Effector CD8-positive, alpha-beta T cell (primary cell): ENCODE data around the gene EIF3D.
A peak's percentile ranks its signal among the peaks of the same experiment; 100 is the strongest.

Experiments
- DNase-seq: peaks from one replicate; lab custom pipeline; 2025; lab: John Stamatoyannopoulos, UW
- total RNA-seq, 4 experiments: gene quantifications; one replicate each; lab custom pipeline; 2026; lab: John Stamatoyannopoulos, UW

EIF3D gene, protein sequence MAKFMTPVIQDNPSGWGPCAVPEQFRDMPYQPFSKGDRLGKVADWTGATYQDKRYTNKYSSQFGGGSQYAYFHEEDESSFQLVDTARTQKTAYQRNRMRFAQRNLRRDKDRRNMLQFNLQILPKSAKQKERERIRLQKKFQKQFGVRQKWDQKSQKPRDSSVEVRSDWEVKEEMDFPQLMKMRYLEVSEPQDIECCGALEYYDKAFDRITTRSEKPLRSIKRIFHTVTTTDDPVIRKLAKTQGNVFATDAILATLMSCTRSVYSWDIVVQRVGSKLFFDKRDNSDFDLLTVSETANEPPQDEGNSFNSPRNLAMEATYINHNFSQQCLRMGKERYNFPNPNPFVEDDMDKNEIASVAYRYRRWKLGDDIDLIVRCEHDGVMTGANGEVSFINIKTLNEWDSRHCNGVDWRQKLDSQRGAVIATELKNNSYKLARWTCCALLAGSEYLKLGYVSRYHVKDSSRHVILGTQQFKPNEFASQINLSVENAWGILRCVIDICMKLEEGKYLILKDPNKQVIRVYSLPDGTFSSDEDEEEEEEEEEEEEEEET
- 231 to 346 (median 284) reads per million in 4 experiments for total RNA-seq

DNA sequence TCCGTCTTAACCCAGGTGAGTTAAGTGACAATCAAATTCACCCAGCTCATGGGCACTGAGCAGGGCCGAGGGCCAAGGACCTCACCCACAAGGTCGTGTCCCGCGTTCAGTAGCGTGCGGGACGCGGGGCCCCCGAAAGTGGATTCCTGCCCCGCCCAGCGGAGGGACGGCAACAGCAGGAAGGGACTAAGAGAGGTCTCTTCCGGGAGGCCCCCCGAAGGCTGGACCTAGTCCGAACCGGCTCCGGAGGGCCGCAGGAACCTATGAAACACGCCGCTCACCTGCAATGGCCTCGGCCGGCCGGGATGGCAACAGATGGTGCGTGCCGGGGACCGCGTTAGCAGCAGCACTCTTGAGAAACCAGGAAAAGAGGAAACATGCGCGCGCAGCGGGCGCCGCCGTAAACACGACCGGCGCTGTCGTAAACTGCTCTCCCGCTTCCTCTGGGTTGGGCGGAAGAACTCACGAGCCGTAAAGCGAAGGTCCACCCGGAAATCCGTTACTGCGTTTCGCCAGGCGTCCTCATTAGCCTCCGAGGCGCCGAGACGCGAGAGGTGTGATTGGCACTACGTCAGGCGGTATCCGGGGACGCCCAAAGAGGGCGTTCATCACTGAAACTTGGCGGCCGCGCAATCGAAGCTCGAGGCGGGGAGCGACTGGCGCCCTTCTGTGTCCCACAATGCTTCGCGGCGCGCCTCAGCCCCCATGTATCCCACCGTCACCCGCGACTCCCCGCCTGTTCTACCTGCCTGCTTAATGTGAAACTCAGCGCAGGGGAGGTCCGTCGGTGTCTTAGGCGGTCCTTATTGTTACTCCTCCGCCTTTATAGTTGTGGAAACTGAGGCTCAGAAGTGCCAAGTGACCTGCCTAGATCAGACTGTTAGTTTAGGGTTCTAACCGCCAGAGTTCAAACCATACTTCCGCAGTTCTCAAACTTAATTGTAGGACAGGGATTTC, at the start of gene EIF3D:
Gene EIF3D, minus strand, starts transcription at position 372 of the 957 bp plus-strand sequence. CDS start 3,045 bp downstream, outside the sequence.
- DNase-seq, result peak; percentile 98

DNA sequence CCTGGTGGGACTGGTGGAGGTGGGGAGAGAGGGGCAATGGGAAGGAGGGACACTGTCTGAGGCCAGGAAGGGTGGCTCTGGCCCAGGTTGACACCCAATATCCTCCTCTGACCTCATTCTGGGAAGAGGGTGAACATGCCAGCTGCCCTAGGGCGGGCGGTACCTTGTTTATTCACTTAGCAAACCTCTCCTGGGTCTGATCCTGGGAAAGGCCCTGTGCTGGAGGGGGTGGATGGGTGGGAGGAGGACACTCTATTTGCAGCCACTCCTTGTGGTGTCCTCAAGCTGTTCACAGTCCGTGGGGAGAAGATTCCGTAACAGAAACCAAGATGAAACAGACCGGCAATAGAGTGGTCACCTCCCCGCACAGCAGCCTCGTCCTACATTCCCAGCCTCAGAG, 49.7 kb upstream of the EIF3D start:
- DNase-seq, result no peak

DNA sequence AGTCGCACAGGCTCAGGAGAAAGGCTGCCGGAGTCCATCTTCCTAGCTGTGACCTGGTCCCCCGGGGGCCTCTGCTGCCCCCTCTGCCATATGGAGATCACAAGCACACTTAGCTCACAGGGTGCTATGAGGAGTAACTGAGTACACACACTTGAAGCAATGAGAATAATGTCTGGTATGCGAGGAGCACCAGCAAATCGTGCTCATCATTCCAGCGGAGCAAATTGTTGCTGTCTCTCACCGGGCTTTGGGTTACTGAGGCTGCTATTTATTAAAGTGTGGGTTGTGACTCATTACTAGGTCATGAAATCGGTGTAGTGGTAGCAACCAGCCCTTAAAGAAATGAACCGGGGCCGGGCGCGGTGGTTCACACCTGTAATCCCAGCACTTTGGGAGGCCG, 48.1 kb upstream of the EIF3D start:
- no peak for DNase-seq

DNA sequence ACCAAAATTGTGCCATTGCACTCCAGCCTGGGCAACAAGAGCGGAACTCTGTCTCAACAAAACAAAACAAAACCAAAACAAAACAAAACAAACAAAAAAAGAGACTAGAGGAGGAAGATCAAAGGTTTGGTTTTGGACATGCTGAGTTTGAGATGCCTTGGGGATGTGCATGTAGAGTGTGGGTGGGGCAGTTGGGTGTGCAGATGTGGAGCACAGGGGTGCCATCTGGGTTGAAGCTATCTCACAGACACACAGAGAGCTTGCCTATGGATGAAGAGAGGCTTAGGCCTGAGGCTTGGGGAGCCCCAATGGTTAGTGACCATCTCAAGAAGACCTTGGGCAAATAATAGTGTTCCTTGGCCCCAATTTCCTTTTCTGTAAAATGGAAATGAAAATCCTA, 45.8 kb upstream of the EIF3D start:
- no peak for DNase-seq

DNA sequence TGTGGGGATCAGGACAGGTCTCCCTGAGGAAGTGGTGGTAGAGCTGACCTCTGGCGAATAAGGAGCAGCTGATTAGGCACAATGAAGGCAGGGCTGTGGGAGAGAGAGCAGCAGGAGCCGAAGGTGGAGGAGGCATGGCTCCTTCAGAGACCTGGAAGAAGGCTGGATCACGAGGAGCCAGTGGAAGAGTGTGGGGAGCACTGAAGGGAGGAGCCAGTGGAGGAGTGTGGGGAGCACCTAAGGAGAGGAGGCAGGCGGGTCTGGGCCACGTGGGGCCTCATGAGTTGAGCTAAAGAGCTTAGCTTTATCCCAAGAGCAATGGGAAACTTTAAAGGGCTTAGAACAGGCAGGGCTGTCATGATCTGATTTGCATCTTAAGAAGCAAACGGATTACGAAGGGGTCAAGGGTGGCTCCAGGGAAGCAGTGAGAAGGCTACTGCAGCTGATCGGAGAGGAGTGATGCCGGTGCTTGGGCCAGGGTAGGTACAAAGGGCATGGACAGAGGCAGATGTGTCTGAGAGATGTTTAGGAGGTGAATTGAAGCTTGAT, 44.9 kb upstream of the EIF3D start:
- DNase-seq, result no peak

DNA sequence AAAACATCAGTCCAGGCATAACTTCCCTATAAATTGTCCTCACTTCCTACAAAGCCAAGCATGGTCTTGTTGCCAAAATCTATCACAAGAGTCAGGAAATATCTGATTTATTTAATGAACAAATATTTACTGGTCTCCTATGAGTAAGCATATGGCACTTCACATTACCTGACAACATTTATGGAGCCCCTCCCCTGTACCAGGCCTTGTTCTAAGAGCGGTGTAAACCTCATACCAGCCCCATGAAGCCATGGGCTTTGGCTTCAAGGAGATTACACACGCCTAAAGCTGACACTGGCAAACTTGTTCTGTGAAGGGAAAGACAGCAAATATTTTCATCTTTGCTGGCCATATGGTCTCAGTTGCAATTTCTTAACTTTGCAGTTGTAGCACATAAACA, 43.0 kb upstream of the EIF3D start:
- no peak for DNase-seq

DNA sequence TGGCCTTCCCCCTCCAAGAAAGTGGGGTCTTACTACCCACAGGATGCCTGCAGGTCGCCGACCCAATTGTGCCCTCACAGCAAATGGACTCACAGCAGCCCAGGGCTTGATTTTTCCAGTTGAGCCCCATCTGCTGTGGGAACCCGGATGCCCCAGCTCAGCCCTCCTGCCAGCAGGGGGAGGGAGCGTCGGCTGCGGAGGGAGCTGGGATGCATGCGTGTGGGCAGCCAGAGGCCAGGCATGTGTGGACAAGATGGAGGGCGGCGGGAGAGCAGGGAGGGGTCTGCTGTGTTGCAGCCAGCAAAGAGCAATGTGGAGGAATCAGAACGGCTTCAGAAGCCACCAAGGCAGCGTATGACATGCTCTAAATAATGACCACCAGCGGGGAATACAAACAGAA, 41.0 kb upstream of the EIF3D start:
- DNase-seq, result no peak

DNA sequence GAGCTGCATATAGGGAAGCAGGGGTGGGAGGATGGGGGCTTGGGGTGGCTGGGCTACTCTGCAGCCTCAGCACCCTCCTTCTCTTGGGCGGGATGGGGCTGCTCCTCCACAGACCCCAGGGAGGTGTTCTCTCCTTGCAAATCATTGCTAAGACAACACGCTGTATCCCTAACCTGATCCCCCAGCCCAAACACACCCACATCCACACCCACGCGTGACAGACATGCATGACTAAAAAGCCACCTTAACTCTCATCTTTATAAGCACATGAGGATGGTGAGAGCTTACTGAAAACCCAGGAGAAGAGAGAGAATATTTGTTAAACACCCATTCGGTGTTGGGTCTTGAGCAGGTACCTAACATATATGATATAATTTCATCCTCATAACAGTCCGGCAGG, 39.9 kb upstream of the EIF3D start:
- DNase-seq, result no peak

DNA sequence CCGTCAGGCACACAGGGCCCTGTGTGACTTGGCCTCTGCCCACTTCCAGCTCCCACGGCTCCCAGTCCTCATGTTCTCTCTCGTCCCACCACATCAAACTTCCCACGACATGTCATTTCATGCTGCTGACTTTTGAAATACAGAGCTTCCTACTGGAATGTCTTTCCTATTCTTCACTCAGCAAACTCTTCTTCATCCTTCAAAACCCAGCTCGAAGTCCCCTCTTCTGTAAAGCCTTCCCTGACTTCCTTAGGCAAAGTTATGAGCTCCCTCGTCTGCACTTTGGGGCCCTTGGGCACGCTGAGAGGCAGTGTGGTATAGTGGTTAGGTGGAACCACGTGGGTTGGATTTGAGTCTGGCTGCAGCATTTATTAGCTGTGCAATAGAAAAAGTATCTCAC, 37.8 kb upstream of the EIF3D start:
- no peak for DNase-seq

DNA sequence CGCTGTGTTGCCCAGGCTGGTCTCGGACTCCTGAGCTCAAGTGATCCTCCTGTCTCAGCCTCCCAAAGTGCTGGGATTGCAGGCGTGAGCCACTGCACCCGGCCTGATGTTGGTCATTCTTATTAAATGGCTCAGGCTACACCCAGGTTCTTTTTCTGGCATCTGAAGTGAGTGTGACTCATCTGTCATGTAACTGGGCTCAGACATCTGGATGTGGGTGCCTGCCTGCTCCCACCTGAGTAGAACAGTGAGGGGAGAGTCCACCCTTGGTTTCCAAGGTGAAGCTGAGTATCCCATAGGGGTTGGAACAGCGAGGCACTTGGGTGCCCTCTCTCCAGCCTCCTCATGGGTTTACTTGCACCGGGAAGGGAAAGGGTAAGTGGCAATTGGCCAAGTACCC, 36.7 kb upstream of the EIF3D start:
- no peak for DNase-seq

DNA sequence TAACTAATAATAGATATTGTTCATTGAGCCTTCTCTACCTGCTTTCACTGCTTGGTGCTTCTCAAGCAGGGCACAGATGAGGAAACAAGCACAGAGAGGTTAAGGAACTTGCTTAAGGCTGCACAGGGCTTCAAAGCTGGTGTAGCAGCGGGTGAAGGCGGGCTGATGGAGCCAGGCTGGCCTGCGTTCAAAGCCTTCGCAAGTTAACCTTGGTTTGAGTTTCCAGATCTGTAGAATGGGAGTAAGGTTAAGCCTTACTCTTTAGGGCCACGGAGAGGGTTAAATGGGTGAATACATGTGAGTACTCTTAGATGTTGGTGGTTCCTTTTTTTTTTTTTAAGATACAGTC, 36.2 kb upstream of the EIF3D start:
- DNase-seq, result no peak

DNA sequence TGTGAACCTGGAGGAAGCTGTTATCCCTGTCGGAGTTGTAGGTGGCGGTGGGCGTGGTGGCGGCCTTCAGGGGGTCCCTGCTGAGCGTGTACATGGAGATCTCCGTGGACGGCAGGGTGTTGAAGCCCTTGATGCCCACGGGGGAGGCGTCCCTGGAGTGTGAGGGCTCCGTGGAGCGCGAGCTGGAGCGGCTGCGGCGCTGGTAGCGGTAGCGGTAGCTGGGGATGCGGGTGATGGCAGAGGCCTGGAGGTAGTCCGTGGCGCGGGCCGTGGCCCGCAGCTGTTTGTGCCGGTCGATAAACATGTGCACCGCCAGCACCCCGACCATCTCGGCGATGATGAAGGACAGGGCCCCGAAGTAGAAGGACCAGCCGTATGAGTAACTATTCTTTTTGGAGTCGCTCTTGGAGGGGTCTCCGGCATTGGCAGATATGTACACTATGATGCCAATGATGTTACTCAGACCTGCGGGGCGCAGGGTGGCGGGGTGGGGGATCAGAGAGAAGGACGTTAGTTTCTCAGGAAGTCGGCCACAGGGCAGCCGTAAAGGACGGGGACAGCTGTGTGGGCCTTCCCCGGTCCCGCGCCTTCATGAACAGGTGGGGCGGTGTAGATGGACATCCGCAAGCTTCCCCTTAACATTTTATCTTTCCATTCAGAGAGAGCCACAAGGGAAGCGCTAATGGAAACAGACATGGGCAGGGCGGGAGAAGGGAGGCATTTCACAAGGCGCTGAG, 35.6 kb upstream of the EIF3D start:
- no peak for DNase-seq

DNA sequence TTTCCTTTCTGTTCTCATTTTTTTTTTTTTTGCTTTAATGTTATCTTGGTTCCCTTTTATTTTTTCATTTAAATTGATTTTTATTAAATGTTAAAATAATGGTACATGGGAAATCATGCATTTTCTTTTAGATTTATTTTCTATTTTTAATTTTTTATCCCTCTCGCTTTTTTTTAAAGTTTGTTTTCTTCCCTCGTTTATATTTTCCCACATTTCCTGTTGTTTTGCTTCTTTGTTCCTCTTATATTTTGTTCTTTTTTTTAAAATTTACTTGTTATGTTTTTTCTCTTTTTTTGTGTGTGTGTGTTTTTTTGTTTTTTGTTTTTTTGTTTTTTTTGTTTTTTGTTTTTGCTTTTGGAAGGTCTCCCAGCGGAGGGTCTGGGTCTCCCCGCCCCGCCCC, 34.9 kb upstream of the EIF3D start:
- no peak for DNase-seq

DNA sequence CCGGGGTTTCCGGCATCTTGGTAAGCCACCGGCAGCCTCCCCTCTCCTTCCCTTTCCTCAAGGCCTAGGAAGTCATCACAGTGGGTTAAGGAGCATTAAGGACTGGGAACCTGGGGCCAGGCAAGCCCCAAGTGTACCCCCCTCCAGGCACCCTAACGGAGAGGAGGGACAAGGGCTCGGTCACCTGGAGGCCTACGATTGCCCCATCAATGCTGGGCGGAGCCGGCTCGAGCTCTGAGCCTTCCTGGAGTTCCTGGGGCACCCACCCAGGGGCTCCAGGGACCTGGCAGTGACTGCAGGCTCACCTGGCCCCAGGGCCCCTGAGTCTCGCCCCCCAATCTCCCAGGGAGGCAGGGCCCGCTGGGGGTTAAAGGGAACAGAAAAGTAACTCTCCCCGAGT, 34.5 kb upstream of the EIF3D start:
- DNase-seq, result no peak

DNA sequence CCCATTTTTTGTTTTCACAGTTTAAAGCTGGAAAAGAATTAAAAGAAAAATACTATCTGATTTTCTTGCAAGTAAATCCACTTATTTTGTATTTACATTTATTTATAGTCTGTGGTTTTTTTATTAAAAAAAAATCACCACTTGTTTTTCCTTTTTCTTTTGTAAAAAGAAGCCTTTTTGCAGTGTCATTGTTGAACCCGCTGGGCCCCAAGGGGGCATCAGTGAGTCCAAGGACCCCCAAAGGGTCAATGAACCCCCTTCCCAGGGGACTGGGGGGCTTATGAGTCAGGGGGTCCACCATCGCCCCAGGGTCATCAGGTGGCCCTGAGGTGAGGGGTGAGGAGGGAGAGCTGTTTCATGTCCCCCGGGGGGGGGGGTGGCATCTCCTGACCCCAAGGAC, 34.0 kb upstream of the EIF3D start:
- DNase-seq, result no peak

DNA sequence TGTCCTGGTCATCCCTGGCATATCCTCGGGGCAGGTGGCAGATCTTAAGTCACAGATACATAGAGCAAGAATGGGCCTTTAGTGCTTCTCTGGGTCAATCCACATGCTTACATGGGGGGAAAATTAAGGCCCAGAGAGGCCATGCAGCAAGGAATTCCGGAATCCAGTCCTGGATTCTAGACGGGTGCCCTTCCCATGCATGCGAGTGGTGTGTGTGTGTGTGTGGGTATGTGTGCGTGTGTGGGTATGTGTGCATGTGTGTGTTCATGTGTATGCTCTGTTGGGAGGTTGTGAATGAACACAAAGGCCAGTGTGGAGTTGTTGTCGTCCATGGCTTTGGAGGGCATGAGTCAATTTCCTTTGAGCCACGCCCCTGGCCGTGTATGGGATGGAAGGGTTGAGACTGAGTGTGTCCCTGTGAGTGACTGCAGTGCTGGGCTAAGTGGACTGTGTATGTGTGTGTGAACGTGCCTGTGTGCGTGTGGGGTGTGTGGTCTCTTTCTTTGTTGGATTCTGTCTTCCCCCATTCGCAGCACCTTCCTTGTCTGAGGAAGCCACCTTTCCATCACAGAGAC, 33.4 kb upstream of the EIF3D start:
- no peak for DNase-seq

DNA sequence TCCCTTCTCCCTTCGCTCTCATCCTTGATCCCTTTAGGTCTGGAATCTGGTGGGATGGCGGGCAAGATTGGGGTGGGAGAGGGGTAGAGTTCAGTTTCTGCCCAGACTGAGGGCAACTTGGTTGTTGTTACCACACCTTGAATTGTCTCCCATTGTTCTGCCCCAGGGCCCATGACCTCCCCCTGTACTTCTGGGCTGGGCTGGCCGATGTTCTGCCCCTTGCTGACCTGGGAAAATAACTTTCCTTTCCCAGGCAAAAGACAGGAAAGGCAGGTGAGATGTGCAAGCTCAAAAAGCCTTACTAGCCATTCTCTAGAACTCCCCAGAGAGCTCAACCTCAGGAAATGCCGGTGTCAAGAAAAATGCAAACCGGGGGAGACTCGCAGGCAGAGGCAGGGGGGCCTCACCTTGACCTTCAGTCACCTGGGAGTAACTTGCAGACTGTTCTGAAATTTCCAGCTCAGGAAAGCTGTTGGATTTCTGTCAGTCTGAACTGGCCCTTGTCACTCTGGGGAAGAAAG, 32.4 kb upstream of the EIF3D start:
- no peak for DNase-seq

DNA sequence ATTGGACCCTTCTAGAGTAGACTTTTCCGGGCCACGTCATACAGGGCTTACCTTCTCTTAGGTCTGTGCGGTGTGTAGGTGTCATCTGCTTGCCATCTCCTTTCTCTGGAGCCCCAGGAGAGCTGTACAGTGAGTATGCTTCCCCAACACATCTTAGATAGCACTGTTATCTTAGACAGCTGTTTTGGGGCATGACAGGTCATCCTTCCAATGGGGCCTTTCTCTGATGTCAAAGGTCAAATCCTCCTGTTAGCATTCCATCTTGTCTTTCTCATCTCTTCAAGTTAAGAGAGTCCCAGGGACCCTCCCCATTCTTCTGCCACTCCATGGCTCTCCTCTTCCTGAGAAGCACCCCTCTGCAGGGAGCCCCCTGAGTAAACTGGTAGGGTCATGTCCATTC, 31.0 kb upstream of the EIF3D start:
- no peak for DNase-seq

DNA sequence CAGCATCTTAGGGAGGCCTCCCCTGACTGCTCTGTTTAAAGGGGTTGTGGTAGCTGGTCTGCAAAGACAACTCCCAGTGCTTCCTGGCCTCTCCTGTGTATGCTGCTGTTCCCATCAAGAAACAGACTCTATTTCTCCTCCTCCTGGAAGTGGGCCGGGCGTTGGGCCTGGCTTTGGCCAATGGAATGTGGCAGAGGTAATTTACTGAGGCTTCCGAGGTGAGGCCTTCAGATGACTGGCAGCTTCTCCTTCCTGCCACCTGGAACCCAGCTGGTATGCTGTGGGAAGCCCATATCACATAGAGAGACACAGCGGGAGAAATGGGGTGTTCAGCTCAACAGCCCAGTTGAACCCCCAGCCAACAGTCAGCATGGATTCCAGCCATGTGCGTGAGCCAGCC, 25.1 kb upstream of the EIF3D start:
- no peak for DNase-seq

DNA sequence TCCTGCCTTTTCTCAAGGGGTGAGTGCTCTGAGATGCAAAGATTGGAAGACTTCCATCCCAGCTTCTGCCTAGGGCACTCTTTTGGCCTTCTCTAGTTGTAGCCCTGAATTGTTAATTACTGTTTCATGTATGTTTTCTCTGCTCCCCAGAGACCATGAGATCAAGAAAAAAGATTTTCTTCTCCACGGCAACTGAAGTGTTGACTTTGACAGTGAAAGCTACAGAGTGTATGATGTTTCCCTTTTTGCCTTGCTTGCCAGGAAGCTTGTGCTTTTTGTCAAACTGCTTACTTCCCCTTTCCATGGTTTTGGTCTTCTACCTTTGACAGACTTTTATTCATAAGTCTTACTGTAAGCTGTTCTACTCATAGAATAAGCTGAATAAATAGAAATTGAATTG, 23.3 kb upstream of the EIF3D start:
- no peak for DNase-seq
